CD4-positive, alpha-beta T cell (primary cell): ENCODE results near the gene AIMP1. TPM values are rescaled to one million over a fixed set of nuclear protein-coding genes. Genes with fewer than 3 reads are reported as not detected.

Source experiments
- ATAC-seq: fragments of 200-7000 bp; cut with Tn5 transposase; one replicate; pipeline ENCODE4 v1.10.0; 2022; ENCODE audit warnings: mild to moderate bottlenecking; ENCODE audit not compliant: poor library complexity
- CTCF ChIA-PET: fragments of 350-600 bp; sonication (Branson Sonifier 250); formaldehyde crosslinking; loops from one replicate; lab custom pipeline; 2021; ENCODE audit warnings: antibody characterized with exemption, inconsistent platforms; lab: Charles Lee
- POLR2A ChIA-PET: fragments of 350-600 bp; sonication (Branson Sonifier 250); formaldehyde crosslinking; loops from one replicate; lab custom pipeline; 2021; ENCODE audit warnings: antibody characterized with exemption, inconsistent platforms; lab: Charles Lee
- DNase-seq, 14 experiments: peaks; one replicate each; pipeline ENCODE4 v3.0.0-alpha.2; 2013 to 2020; ENCODE audit warnings: mixed read lengths in 2 of 14
- H3K27ac ChIP-seq, 2 donors: one replicate each; pipeline versions ENCODE4 v1.5.1 to v1.7.0; 2013; ENCODE audit warnings: low read length in 2 of 2, low read depth in 1 of 2, mild to moderate bottlenecking in 1 of 2
- H3K27me3 ChIP-seq, 2 experiments: 1 replicate in 1 of 2; 2 replicates in 1 of 2; pipeline versions ENCODE4 v1.6.1 to v1.7.0; 2013; ENCODE audit warnings: low read length in 2 of 2, control low read depth in 1 of 2, mild to moderate bottlenecking in 1 of 2, moderate library complexity in 1 of 2; ENCODE audit not compliant: insufficient read depth in 2 of 2, control insufficient read depth in 1 of 2
- H3K36me3 ChIP-seq: one replicate; pipeline ENCODE4 v1.6.1; 2013; ENCODE audit warnings: low read length, control low read depth; ENCODE audit not compliant: insufficient read depth
- H3K4me1 ChIP-seq: one replicate; pipeline ENCODE4 v1.6.1; 2013; ENCODE audit warnings: low read length, control low read depth; ENCODE audit not compliant: insufficient read depth
- H3K4me3 ChIP-seq: one replicate; pipeline ENCODE4 v1.5.1; 2013; ENCODE audit warnings: mild to moderate bottlenecking, low read length, moderate library complexity
- H3K9me3 ChIP-seq, 2 experiments: 1 replicate in 1 of 2; 2 replicates in 1 of 2; pipeline versions ENCODE4 v1.6.1 to v1.7.0; 2013; ENCODE audit warnings: low read length in 2 of 2, mild to moderate bottlenecking in 2 of 2, control low read depth in 1 of 2, moderate library complexity in 1 of 2; ENCODE audit not compliant: control insufficient read depth in 1 of 2, insufficient read depth in 1 of 2
- H3K27ac Mint-ChIP-seq: one replicate; pipeline ENCODE4 v1.8.0; 2020; ENCODE audit warnings: mixed read lengths
- H3K27me3 Mint-ChIP-seq: one replicate; pipeline ENCODE4 v1.8.0; 2021; ENCODE audit warnings: mixed read lengths
- H3K36me3 Mint-ChIP-seq: one replicate; pipeline ENCODE4 v1.8.0; 2021; ENCODE audit warnings: low read depth, mixed read lengths
- H3K4me1 Mint-ChIP-seq: one replicate; pipeline ENCODE4 v1.8.0; 2021; ENCODE audit warnings: low read depth, mixed read lengths
- H3K4me3 Mint-ChIP-seq: one replicate; pipeline ENCODE4 v1.8.0; 2020; ENCODE audit warnings: mild to moderate bottlenecking, mixed read lengths
- H3K9me3 Mint-ChIP-seq: one replicate; pipeline ENCODE4 v1.8.0; 2020; ENCODE audit warnings: mixed read lengths
- CTCF ChIP-seq: fragments of 200-600 bp; IDR thresholded peaks from one replicate; pipeline ENCODE4 v1.8.0; 2022; ENCODE audit warnings: antibody characterized with exemption, mild to moderate bottlenecking
- intact Hi-C, 2 experiments: fragments of 100-400 bp; cut with DNase I in 1 of 2; cut with micrococcal nuclease in 1 of 2; formaldehyde crosslinking; loops; one replicate each; pipeline versions ENCODE4 v1.15.1 to v1.9.0; 2023 to 2025; cut with DNase I, micrococcal nuclease
- total RNA-seq, 174 experiments: library from RNA in 2 of 174; stranded (reverse) in 2 of 174; gene quantifications; one replicate each; pipeline ENCODE4 v1.2.3 and lab custom pipeline; 2021 to 2026

Gene AIMP1
- total RNA-seq, 2 experiments from 2014 or later = 75.4 to 77.8 TPM

- Histone ChIP-seq H3K27ac (no peak overlapping the region), H3K4me1 (no peaks in the 10 kb centered on the region), H3K9me3 (no peaks in the 10 kb centered on the region), H3K36me3 (no peaks in the 10 kb centered on the region), H3K27me3 (no peaks in the 10 kb centered on the region), H3K4me3 (no peak overlapping the region)
- Mint-ChIP-seq H3K9me3 (no peaks in the 10 kb centered on the region), H3K36me3 (peaks cover 12% of the 10 kb centered on the region), H3K27ac (no peak overlapping the region), H3K4me1 (peaks cover 9% of the 10 kb centered on the region), H3K4me3 (no peak overlapping the region), H3K27me3 (no peaks in the 10 kb centered on the region)
- no peak for DNase-seq
- TF ChIP-seq CTCF = no peak
- ChIA-PET CTCF (no interaction called here), POLR2A (no interaction called here)
- ATAC-seq = no peak
- intact Hi-C loops = no loop called here
Measured at GRCh38 chr4:106270736-106271135, 45.6 kb upstream of the AIMP1 start.

- H3K27ac ChIP-seq = no peak overlapping the region
- no peaks in the 10 kb centered on the region for H3K9me3 Mint-ChIP-seq
- TF ChIP-seq CTCF = no peak
- H3K4me1 ChIP-seq = no peaks in the 10 kb centered on the region
- no peak for ATAC-seq
- H3K4me3 Mint-ChIP-seq = no peak overlapping the region
- H3K4me1 Mint-ChIP-seq = peaks cover 6% of the 10 kb centered on the region
- no peak overlapping the region for H3K4me3 ChIP-seq
- no peak overlapping the region for H3K27ac Mint-ChIP-seq
- intact Hi-C loops = no loop called here
- no peaks in the 10 kb centered on the region for H3K9me3 ChIP-seq
- H3K27me3 ChIP-seq = no peaks in the 10 kb centered on the region
- no peaks in the 10 kb centered on the region for H3K27me3 Mint-ChIP-seq
- H3K36me3 Mint-ChIP-seq = peaks cover 12% of the 10 kb centered on the region
- H3K36me3 ChIP-seq = no peaks in the 10 kb centered on the region
- ChIA-PET POLR2A (no interaction called here), CTCF (no interaction called here)
- no peak for DNase-seq
Measured at GRCh38 chr4:106273831-106274230, 42.5 kb upstream of the AIMP1 start.

- peaks cover 6% of the 10 kb centered on the region for H3K4me1 Mint-ChIP-seq
- TF ChIP-seq CTCF = no peak
- DNase-seq (no peak), ATAC-seq (no peak)
- H3K4me3 Mint-ChIP-seq = no peak overlapping the region
- H3K36me3 Mint-ChIP-seq = peaks cover 18% of the 10 kb centered on the region
- CTCF ChIA-PET = no interaction called here
- Histone ChIP-seq H3K4me1 (no peaks in the 10 kb centered on the region), H3K27ac (no peak overlapping the region), H3K36me3 (peaks cover 3% of the 10 kb centered on the region), H3K4me3 (no peak overlapping the region), H3K9me3 (no peaks in the 10 kb centered on the region), H3K27me3 (no peaks in the 10 kb centered on the region)
- H3K9me3 Mint-ChIP-seq = peaks cover 3% of the 10 kb centered on the region
- H3K27ac Mint-ChIP-seq = no peak overlapping the region
- POLR2A ChIA-PET = no interaction called here
- intact Hi-C loops = no loop called here
- H3K27me3 Mint-ChIP-seq = no peaks in the 10 kb centered on the region
Measured at GRCh38 chr4:106277140-106277675, 39.1 kb upstream of the AIMP1 start.
